Measurements from ENCODE around the gene CDK6.

DNA sequence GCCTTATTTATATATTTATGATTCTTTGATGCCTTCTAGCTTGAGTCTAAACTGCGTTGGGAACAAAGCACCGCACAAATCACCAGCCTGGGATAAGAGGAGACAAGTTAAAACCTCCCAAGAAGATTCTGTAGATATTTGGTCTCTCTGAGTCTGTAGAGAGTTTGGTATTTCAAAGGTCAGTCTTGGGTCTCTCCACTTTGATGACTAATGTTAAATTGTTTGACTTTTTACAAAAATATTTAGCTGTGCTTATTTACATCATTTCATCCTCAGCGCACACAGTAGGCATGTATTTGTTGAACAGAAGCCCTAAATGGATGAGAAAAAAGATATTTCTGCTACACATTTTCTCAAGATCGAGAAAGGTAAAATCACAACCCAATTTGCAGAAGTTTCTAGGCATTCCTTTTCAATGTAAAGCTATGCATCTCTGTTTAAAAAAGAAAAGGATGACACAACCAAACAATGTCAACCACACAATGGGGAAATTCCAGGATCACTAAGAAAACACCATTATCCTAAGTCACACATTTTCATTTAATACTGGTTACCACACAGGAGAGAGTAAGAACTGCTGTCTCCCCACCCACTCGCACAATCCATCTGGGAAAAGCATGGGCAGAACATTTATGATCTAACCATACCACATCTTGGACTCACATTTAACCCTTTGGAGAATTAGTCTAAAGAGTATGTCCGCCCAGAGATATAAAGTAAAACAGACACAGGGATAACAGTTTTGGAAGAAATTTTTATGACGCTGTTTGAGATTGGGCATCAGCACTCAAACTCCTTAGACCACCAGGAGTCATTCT lies 4.4 kb downstream of the CDK6 start:
- TF ChIP-seq, protein P1, sequence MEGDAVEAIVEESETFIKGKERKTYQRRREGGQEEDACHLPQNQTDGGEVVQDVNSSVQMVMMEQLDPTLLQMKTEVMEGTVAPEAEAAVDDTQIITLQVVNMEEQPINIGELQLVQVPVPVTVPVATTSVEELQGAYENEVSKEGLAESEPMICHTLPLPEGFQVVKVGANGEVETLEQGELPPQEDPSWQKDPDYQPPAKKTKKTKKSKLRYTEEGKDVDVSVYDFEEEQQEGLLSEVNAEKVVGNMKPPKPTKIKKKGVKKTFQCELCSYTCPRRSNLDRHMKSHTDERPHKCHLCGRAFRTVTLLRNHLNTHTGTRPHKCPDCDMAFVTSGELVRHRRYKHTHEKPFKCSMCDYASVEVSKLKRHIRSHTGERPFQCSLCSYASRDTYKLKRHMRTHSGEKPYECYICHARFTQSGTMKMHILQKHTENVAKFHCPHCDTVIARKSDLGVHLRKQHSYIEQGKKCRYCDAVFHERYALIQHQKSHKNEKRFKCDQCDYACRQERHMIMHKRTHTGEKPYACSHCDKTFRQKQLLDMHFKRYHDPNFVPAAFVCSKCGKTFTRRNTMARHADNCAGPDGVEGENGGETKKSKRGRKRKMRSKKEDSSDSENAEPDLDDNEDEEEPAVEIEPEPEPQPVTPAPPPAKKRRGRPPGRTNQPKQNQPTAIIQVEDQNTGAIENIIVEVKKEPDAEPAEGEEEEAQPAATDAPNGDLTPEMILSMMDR (IDR thresholded peaks at IDR 0.05), result peak in 1 of 4 experiments; percentile 10
- TF ChIP-seq POLR2AphosphoS5 (IDR thresholded peaks at IDR 0.05), result peak; percentile 16
- no peak for TF ChIP-seq EP300 (IDR thresholded peaks at IDR 0.05)

All from gastroesophageal sphincter (tissue), 3 donors.